CD4-positive, CD25-positive, alpha-beta regulatory T cell (primary cell): ENCODE results near the gene CALN1. TPM values are rescaled to one million over a fixed set of nuclear protein-coding genes. Genes with fewer than 3 reads are reported as not detected.

Experiments used
- ATAC-seq, 2 donors: fragments of 150-1000 bp; cut with Tn5 transposase; one replicate each; pipeline ENCODE4 v1.10.0; 2021; ENCODE audit warnings: low read depth in 2 of 2, moderate number of reproducible peaks in 2 of 2, moderate library complexity in 1 of 2
- DNase-seq, 3 donors: peaks; one replicate each; pipeline versions ENCODE4 v3.0.0 to v3.0.0-alpha.2; 2012 to 2022; ENCODE audit warnings: mixed read lengths in 1 of 3
- H3K27ac ChIP-seq: one replicate; pipeline ENCODE4 v1.7.0; 2013; ENCODE audit warnings: mild to moderate bottlenecking, low read length; ENCODE audit not compliant: insufficient read depth, poor library complexity, severe bottlenecking
- H3K27me3 ChIP-seq: one replicate; pipeline ENCODE4 v1.7.0; 2013; ENCODE audit warnings: low read length; ENCODE audit not compliant: control insufficient read depth, insufficient read depth
- H3K36me3 ChIP-seq: one replicate; pipeline ENCODE4 v1.7.0; 2013; ENCODE audit warnings: mild to moderate bottlenecking, low read length, moderate library complexity; ENCODE audit not compliant: control insufficient read depth, insufficient read depth
- H3K4me1 ChIP-seq: 2 replicates; pipeline ENCODE4 v1.7.0; 2013; ENCODE audit warnings: mild to moderate bottlenecking, low read length; ENCODE audit not compliant: insufficient read depth, control insufficient read depth, poor library complexity, severe bottlenecking
- H3K4me3 ChIP-seq: one replicate; pipeline ENCODE4 v1.7.0; 2013; ENCODE audit warnings: low read depth, mild to moderate bottlenecking, low read length, moderate library complexity
- H3K9me3 ChIP-seq, 2 experiments: 1 replicate in 1 of 2; 2 replicates in 1 of 2; pipeline ENCODE4 v1.7.0; 2013; ENCODE audit warnings: low read length in 2 of 2, mild to moderate bottlenecking in 1 of 2, moderate library complexity in 1 of 2; ENCODE audit not compliant: control insufficient read depth in 2 of 2
- H3K27ac Mint-ChIP-seq, 3 donors: one replicate each; pipeline ENCODE4 v1.8.0; 2020 to 2022; ENCODE audit warnings: mild to moderate bottlenecking in 3 of 3, mixed read lengths in 3 of 3, moderate library complexity in 2 of 3
- H3K27me3 Mint-ChIP-seq: one replicate; pipeline ENCODE4 v1.8.0; 2022; ENCODE audit warnings: mild to moderate bottlenecking, mixed read lengths
- H3K36me3 Mint-ChIP-seq: one replicate; pipeline ENCODE4 v1.8.0; 2020; ENCODE audit warnings: mixed read lengths
- H3K4me1 Mint-ChIP-seq, 4 donors: one replicate each; pipeline ENCODE4 v1.8.0; 2020 to 2022; ENCODE audit warnings: mixed read lengths in 4 of 4, mild to moderate bottlenecking in 1 of 4
- H3K4me3 Mint-ChIP-seq, 4 donors: one replicate each; pipeline ENCODE4 v1.8.0; 2020 to 2022; ENCODE audit warnings: mild to moderate bottlenecking in 4 of 4, mixed read lengths in 4 of 4, moderate library complexity in 3 of 4
- H3K9me3 Mint-ChIP-seq, 7 donors: one replicate each; pipeline ENCODE4 v1.8.0; 2020 to 2022; ENCODE audit warnings: mixed read lengths in 7 of 7, mild to moderate bottlenecking in 3 of 7, moderate library complexity in 2 of 7
- polyA plus RNA-seq, 4 donors: library from polyadenylated mRNA; unstranded; fragments of 300-500 nt; fragmentation: Illumina TruSeq; gene quantifications; one replicate each; pipeline ENCODE4 v1.2.3, GENCODE V29; 2021
- total RNA-seq: library from RNA; stranded (reverse); gene quantifications from one replicate; pipeline ENCODE4 v1.2.3, GENCODE V29; 2022

CALN1 gene
- total and polyA plus RNA-seq, 5 donors from 2014 or later: 0.52 TPM; not detected in 4

DNA sequence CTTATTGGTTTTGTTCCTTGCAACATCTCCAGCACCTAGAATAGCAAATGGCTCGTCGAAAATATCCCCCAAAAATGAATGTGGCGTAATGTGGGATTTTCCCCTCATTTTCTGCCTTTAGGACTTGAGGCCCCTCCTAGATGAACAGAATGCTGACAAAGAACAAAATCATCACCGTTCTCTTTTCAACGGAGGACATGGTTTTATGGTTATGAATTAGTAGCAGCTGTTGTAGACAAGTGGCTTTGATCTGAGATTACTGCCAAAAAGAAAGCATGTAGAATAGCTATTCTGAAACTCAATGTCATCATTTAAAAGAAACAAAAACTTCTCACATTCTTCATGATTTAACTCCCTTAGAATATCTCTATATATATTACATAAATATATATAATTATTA lies 17.2 kb upstream of the CALN1 start:
- no peak for DNase-seq
- H3K4me3 ChIP-seq: no peak overlapping the region
- H3K27me3 Mint-ChIP-seq: no peaks in the 10 kb centered on the region
- ATAC-seq: no peak
- H3K27me3 ChIP-seq: no peaks in the 10 kb centered on the region
- H3K4me1 Mint-ChIP-seq: no peaks in the 10 kb centered on the region
- no peak overlapping the region for H3K27ac Mint-ChIP-seq
- H3K36me3 ChIP-seq: no peaks in the 10 kb centered on the region
- no peaks in the 10 kb centered on the region for H3K36me3 Mint-ChIP-seq
- H3K4me1 ChIP-seq: no peaks in the 10 kb centered on the region
- H3K4me3 Mint-ChIP-seq: no peak overlapping the region
- peaks cover 0 to 1% (median 0%) of the 10 kb centered on the region in 7 donors for H3K9me3 Mint-ChIP-seq
- no peaks in the 10 kb centered on the region for H3K9me3 ChIP-seq
- no peak overlapping the region for H3K27ac ChIP-seq

DNA sequence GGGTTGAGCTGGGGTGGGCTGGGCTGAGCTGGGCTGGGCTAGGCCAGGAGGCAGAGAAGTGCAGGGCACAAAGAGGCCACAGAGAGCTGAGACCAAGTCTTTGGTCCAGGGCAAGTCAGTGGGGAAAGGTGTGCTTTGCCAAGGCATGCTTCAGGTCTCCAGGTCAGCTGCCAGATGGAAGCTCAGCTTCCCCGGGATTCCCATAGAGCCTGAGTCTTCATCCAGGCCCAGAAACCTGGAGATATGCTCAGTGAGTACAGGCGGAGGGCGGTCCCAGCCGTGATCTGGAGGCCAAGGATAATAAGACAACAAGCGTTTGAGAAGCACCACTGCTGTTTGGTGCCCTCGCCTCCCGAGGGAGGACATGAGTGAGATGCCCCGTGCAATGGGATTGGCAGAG lies 4.7 kb upstream of the CALN1 start:
- no peaks in the 10 kb centered on the region for H3K9me3 ChIP-seq
- no peak overlapping the region for H3K4me3 ChIP-seq
- H3K4me1 Mint-ChIP-seq: no peaks in the 10 kb centered on the region
- no peak overlapping the region for H3K4me3 Mint-ChIP-seq
- H3K27me3 Mint-ChIP-seq: no peaks in the 10 kb centered on the region
- no peak overlapping the region for H3K27ac Mint-ChIP-seq
- DNase-seq (no peak), ATAC-seq (no peak)
- H3K9me3 Mint-ChIP-seq: peaks cover 0 to 8% (median 0%) of the 10 kb centered on the region in 7 donors
- no peak overlapping the region for H3K27ac ChIP-seq
- H3K36me3 Mint-ChIP-seq: no peaks in the 10 kb centered on the region
- no peaks in the 10 kb centered on the region for H3K4me1 ChIP-seq
- H3K27me3 ChIP-seq: no peaks in the 10 kb centered on the region
- no peaks in the 10 kb centered on the region for H3K36me3 ChIP-seq

DNA sequence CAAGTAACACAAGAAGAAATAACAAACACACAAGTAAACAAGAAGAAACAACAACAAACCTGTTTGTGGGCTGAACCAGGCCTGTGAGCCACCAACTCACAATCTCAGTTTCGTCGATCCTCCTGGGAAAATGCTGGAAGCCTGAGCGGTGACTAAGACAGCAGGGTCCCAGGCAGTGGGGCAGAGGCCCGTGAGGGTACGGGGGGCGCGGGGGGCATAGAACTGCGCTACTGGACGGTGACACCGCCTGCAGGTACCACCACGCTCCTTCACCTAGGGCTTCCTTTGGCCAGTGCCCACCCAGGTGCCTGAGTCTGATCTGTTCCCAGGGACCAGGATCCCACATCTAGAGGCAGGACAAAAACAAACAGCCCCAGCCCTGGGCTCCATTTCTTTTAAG lies 3.4 kb upstream of the CALN1 start:
- Histone ChIP-seq H3K27ac (no peak overlapping the region), H3K4me3 (no peak overlapping the region), H3K4me1 (no peaks in the 10 kb centered on the region), H3K27me3 (no peaks in the 10 kb centered on the region), H3K9me3 (no peaks in the 10 kb centered on the region), H3K36me3 (no peaks in the 10 kb centered on the region)
- DNase-seq: no peak
- Mint-ChIP-seq H3K27me3 (no peaks in the 10 kb centered on the region), H3K27ac (no peak overlapping the region), H3K9me3 (peaks cover 0 to 4% (median 0%) of the 10 kb centered on the region in 7 donors), H3K4me1 (no peaks in the 10 kb centered on the region), H3K4me3 (no peak overlapping the region), H3K36me3 (no peaks in the 10 kb centered on the region)
- ATAC-seq: no peak

DNA sequence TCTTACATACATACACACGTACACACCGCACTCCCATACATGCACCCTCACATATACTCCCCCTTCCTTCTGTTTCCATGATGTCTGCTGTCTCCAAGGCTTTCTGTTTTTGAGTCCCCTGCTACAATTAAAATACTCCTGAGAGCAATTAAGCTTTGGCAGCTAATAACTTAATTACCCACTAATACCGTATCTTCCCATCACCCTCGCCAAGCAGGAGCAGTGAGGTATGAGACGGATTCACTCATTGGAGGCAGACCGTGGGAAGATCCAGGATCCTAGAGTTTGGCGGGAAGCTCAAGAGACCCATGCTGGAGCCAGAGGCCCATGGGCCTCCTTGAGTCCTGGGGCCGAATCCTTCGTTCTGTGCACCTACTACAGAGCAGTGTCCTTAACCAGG lies 1.7 kb upstream of the CALN1 start:
- Histone ChIP-seq H3K27me3 (no peaks in the 10 kb centered on the region), H3K36me3 (no peaks in the 10 kb centered on the region), H3K4me3 (no peak overlapping the region), H3K9me3 (no peaks in the 10 kb centered on the region), H3K4me1 (no peaks in the 10 kb centered on the region), H3K27ac (no peak overlapping the region)
- Mint-ChIP-seq H3K27ac (no peak overlapping the region), H3K9me3 (peaks cover 0 to 4% (median 0%) of the 10 kb centered on the region in 7 donors), H3K36me3 (no peaks in the 10 kb centered on the region), H3K27me3 (no peaks in the 10 kb centered on the region), H3K4me1 (no peaks in the 10 kb centered on the region), H3K4me3 (no peak overlapping the region)
- no peak for DNase-seq
- no peak for ATAC-seq

DNA sequence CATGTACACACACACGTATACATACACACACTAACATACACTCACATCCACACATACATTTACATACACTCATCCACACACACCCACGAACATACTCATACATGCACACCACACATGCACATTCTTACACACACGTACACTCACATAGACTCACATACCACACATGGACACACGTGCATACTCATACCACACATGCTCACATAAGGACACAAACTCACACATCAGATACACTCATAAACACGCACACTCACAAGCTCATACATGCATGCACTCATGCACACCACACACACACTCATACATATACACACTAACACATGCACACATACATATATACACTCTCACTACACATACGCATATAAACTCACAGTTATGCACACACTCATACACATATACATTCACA lies 1.2 kb upstream of the CALN1 start:
- no peak for ATAC-seq
- H3K4me1 Mint-ChIP-seq: no peaks in the 10 kb centered on the region

DNA sequence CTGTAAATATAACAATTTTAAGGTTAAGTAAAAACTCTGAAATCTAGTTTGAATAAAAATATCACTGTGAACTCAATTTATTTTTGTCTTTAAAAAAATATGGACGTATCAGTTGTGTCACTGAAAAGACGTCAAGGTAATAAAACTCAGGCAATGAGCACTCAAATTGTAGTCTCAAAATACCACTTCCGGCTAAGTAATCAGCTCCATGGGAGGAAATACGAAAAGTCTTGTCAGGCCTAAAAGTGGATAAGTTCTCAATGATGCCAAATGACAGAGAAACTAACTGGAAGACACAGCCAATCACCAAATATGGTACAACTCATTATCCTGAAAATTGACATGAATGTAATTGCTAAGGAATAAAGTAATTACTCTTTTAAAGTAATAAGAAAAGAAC lies 719 bp downstream of the CALN1 start:
- DNase-seq: no peak
- Histone ChIP-seq H3K36me3 (no peaks in the 10 kb centered on the region), H3K9me3 (no peaks in the 10 kb centered on the region), H3K27ac (no peak overlapping the region), H3K4me3 (no peak overlapping the region), H3K4me1 (no peaks in the 10 kb centered on the region), H3K27me3 (no peaks in the 10 kb centered on the region)
- ATAC-seq: no peak
- H3K36me3 Mint-ChIP-seq: no peaks in the 10 kb centered on the region
- no peak overlapping the region for H3K4me3 Mint-ChIP-seq
- H3K4me1 Mint-ChIP-seq: no peaks in the 10 kb centered on the region
- H3K27ac Mint-ChIP-seq: no peak overlapping the region
- H3K27me3 Mint-ChIP-seq: no peaks in the 10 kb centered on the region
- H3K9me3 Mint-ChIP-seq: peaks cover 0 to 4% (median 0%) of the 10 kb centered on the region in 7 donors

More for the DNA sequence above, 1.2 kb upstream of the CALN1 start:
- H3K9me3 Mint-ChIP-seq: peaks cover 0 to 4% (median 0%) of the 10 kb centered on the region in 7 donors
- Histone ChIP-seq H3K4me3 (no peak overlapping the region), H3K27me3 (no peaks in the 10 kb centered on the region), H3K4me1 (no peaks in the 10 kb centered on the region), H3K9me3 (no peaks in the 10 kb centered on the region), H3K27ac (no peak overlapping the region), H3K36me3 (no peaks in the 10 kb centered on the region)
- no peak overlapping the region for H3K27ac Mint-ChIP-seq
- H3K27me3 Mint-ChIP-seq: no peaks in the 10 kb centered on the region
- no peaks in the 10 kb centered on the region for H3K36me3 Mint-ChIP-seq
- H3K4me3 Mint-ChIP-seq: no peak overlapping the region
- no peak for DNase-seq

DNA sequence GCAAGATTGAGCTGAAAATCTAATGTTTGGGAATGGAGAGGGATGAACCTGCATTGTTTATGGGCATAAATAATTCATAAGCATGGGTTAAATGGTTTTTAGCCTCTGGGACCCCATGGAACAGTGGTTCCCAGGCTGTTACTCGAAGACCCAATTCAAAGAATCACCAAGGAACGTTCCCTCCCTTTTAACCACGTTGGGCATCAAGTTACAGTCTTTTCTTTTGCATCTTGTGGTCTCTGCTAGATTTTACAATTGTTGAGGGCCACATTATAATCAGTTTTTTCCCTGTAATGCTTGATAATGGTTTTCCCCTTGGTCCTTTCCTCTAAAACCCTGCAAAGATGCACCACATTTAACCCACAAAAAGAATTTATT lies 2.5 kb downstream of the CALN1 start:
- Mint-ChIP-seq H3K36me3 (no peaks in the 10 kb centered on the region), H3K9me3 (peaks cover 0 to 11% (median 0%) of the 10 kb centered on the region in 7 donors), H3K27me3 (no peaks in the 10 kb centered on the region), H3K27ac (no peak overlapping the region), H3K4me1 (no peaks in the 10 kb centered on the region), H3K4me3 (no peak overlapping the region)
- ATAC-seq (no peak), DNase-seq (no peak)
- Histone ChIP-seq H3K4me1 (no peaks in the 10 kb centered on the region), H3K9me3 (no peaks in the 10 kb centered on the region), H3K36me3 (no peaks in the 10 kb centered on the region), H3K4me3 (no peak overlapping the region), H3K27me3 (no peaks in the 10 kb centered on the region), H3K27ac (no peak overlapping the region)

DNA sequence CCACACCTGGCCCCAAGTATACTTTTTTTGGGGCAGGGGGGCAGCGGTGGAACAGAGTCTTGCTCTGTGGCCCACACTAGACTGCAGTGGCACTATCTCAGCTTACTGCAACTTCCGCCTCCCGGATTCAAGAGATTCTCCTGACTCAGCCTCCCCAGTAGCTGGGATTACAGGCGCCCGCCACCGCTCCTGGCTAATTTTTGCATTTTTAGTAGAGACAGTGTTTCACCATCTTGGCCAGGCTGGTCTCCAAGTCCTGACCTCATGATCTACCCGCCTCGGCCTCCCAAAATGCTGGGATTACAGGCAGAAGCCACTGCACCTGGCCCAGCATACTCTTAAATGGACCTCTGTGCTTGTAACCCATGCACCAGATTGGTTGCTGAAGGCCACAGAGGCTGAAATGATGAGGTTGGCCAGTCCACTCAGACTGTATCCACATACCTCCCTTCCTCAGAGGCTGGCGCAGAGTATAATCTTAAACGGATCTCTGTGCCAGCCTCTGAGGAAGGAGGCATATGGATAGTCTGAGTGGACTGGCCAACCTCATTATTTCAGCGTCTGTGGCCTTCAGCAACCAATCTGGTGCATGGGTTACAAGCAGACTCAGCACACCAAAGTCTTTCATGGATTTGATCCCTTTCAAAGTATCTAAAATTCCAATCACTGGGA lies 3.0 kb downstream of the CALN1 start:
- ATAC-seq (no peak), DNase-seq (no peak)
- H3K36me3 Mint-ChIP-seq: no peaks in the 10 kb centered on the region
- H3K9me3 ChIP-seq: no peaks in the 10 kb centered on the region
- peaks cover 0 to 11% (median under 1%) of the 10 kb centered on the region in 7 donors for H3K9me3 Mint-ChIP-seq
- no peak overlapping the region for H3K4me3 ChIP-seq
- no peak overlapping the region for H3K27ac Mint-ChIP-seq
- no peak overlapping the region for H3K27ac ChIP-seq
- H3K36me3 ChIP-seq: no peaks in the 10 kb centered on the region
- no peaks in the 10 kb centered on the region for H3K4me1 Mint-ChIP-seq
- no peaks in the 10 kb centered on the region for H3K27me3 Mint-ChIP-seq
- no peak overlapping the region for H3K4me3 Mint-ChIP-seq
- H3K27me3 ChIP-seq: no peaks in the 10 kb centered on the region
- H3K4me1 ChIP-seq: no peaks in the 10 kb centered on the region
